ENCODE results near the gene SUN5. TPM values are rescaled to one million over a fixed set of nuclear protein-coding genes. Genes with fewer than 3 reads are reported as not detected.

Gene SUN5
- total RNA-seq, 1 experiment from 2014 or later = not detected

DNA sequence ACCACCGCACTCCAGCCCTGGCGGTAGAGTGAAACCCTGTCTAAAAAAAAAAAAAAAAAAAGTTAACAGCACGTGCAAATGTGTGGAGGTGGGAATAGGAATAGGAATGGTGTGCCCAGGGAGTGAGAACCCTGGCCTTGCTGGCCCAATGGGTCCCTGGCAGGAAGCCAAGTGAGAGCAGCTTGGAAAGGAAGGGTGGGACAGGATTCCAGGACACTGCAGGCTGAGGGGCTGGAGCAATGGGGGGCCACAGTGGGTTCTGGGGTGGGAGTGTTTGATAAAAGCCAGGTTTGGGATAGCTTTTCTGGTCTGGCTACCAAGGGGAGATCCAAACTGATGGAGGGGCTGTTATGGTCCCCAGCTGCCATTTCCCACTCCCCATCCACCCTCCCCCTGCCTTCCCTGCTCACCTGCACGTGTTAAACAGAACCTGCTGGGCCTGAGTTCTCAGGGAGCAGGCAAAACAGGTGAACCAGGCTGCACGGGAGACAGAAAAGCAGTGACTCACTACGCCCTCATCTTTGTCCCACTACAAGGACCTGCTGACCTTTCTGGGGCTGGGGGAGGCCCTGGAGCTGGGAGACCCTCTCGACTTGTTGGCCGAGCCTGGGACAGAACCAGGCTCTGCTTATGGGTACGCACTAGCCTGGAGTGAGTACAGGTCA, 3.3 kb downstream of the SUN5 start:
- Histone ChIP-seq H3K4ac (ENCODE audit: low read depth, low read length) (no peak overlapping the region), H3K14ac (ENCODE audit: insufficient read depth, low read length) (no peak overlapping the region), H3K4me1 (ENCODE audit: insufficient read depth, low read length) (no peaks in the 10 kb centered on the region), H3K9ac (ENCODE audit: extremely low read depth, insufficient read length, low read length) (no peak overlapping the region), H3K27ac (ENCODE audit: insufficient read length, low read depth, low read length) (no peak overlapping the region), H2BK5ac (ENCODE audit: insufficient read length, low read length) (no peak overlapping the region), H3K79me2 (ENCODE audit: insufficient read depth, low read length) (no peaks in the 10 kb centered on the region), H3T11ph (ENCODE audit: low read length) (no peak overlapping the region), H2BK20ac (ENCODE audit: low read depth, low read length, poor library complexity, severe bottlenecking) (no peak overlapping the region), H3K27me3 (ENCODE audit: insufficient read depth, low read length) (no peaks in the 10 kb centered on the region), H4K20me1 (ENCODE audit: control insufficient read depth, insufficient read depth, insufficient read length) (no peaks in the 10 kb centered on the region), H4K8ac (replicated peaks; ENCODE audit: insufficient read length, low read depth, low read length) (no peak overlapping the region), H3K18ac (ENCODE audit: insufficient read length, low read depth, low read length) (no peak overlapping the region), H4K5ac (ENCODE audit: insufficient read length, low read depth, low read length) (no peak overlapping the region), H2BK12ac (ENCODE audit: insufficient read length, low read depth, low read length) (no peak overlapping the region), H2BK15ac (ENCODE audit: low read depth, low read length) (no peak overlapping the region), H3K4me2 (ENCODE audit: insufficient read depth, insufficient read length, low read length) (no peak overlapping the region), H3K56ac (ENCODE audit: insufficient read length, low read depth, low read length) (no peak overlapping the region), H3K23ac (ENCODE audit: insufficient read length, low read depth, low read length) (no peak overlapping the region), H3K9me3 (ENCODE audit: control insufficient read depth, low read depth, low read length) (no peaks in the 10 kb centered on the region), H4K91ac (ENCODE audit: insufficient read length, low read depth, low read length) (no peak overlapping the region), H3K23me2 (ENCODE audit: insufficient read length, low read depth, low read length, poor library complexity, severe bottlenecking) (no peaks in the 10 kb centered on the region), H2AFZ (ENCODE audit: low read length) (no peak overlapping the region), H2AK5ac (ENCODE audit: insufficient read length, low read length) (no peak overlapping the region), H3K79me1 (ENCODE audit: insufficient read depth, low read depth, low read length, poor library complexity, severe bottlenecking) (no peaks in the 10 kb centered on the region), H2BK120ac (ENCODE audit: low read depth, low read length, poor library complexity, severe bottlenecking) (no peak overlapping the region)
- Mint-ChIP-seq H3K27ac (peak overlapping the region in 1 of 3 experiments; percentile 54; a peak in 2 of 7 replicates), H3K36me3 (ENCODE audit: insufficient read depth in 1 of 3, low read depth in 3 of 3) (peaks cover 0 to 4% (median 0%) of the 10 kb centered on the region in 3 experiments; a peak in 3 of 7 replicates), H3K27me3 (ENCODE audit: low read depth) (peaks cover 11% of the 10 kb centered on the region), H3K9me3 (peaks cover 5% of the 10 kb centered on the region in 2 experiments; a peak in 3 of 5 replicates), H3K4me3 (no peak overlapping the region; a peak in 1 of 5 replicates), H3K4me1 (0 out of 4 replicates have a peak, but pooled peaks cover 0 to 2% of the 10 kb centered on the region in 2 experiments)
- TF ChIP-seq, protein P1, sequence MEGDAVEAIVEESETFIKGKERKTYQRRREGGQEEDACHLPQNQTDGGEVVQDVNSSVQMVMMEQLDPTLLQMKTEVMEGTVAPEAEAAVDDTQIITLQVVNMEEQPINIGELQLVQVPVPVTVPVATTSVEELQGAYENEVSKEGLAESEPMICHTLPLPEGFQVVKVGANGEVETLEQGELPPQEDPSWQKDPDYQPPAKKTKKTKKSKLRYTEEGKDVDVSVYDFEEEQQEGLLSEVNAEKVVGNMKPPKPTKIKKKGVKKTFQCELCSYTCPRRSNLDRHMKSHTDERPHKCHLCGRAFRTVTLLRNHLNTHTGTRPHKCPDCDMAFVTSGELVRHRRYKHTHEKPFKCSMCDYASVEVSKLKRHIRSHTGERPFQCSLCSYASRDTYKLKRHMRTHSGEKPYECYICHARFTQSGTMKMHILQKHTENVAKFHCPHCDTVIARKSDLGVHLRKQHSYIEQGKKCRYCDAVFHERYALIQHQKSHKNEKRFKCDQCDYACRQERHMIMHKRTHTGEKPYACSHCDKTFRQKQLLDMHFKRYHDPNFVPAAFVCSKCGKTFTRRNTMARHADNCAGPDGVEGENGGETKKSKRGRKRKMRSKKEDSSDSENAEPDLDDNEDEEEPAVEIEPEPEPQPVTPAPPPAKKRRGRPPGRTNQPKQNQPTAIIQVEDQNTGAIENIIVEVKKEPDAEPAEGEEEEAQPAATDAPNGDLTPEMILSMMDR (conservative IDR thresholded peaks at IDR 0.05) = no peak
- DNase-seq = no peak
- no CpG with 5 or more reads among the region's 9 CpGs for WGBS (ENCODE audit: extremely low coverage, insufficient read length, low lambda C conversion rate)
